Cerebellar cortex (tissue), 1 donor: ENCODE measurements around the gene SLAIN1.

Source experiments
- DNase-seq: peaks from one replicate; pipeline ENCODE4 v3.0.0-alpha.2; 2015; ENCODE audit warnings: low spot score

The SLAIN1 gene

GRCh38 chr13:77751513-77752456, 54.3 kb downstream of the SLAIN1 start:
- peak; percentile 82 for DNase-seq

- DNase-seq = no peak
Observed at GRCh38 chr13:77752512-77753069, 55.1 kb downstream of the SLAIN1 start.

GRCh38 chr13:77760893-77761292, 63.4 kb downstream of the SLAIN1 start:
- no peak for DNase-seq

GRCh38 chr13:77767413-77767812, 69.9 kb downstream of the SLAIN1 start:
- peak; percentile 16 for DNase-seq

- DNase-seq = no peak
Observed at GRCh38 chr13:77774181-77774580, 76.7 kb downstream of the SLAIN1 start.

- DNase-seq = no peak
Observed at GRCh38 chr13:77776704-77777103, 79.2 kb downstream of the SLAIN1 start.

GRCh38 chr13:77779552-77780272, 82.2 kb downstream of the SLAIN1 start:
- peak; percentile 35 for DNase-seq

- DNase-seq = no peak
Observed at GRCh38 chr13:77781808-77782207, 84.3 kb downstream of the SLAIN1 start.

- DNase-seq = no peak
Observed at GRCh38 chr13:77784515-77784914, 87.0 kb downstream of the SLAIN1 start.

GRCh38 chr13:77786695-77787287, 89.3 kb downstream of the SLAIN1 start:
- DNase-seq = no peak

GRCh38 chr13:77789376-77789775, 91.9 kb downstream of the SLAIN1 start:
- no peak for DNase-seq

- DNase-seq = no peak
Observed at GRCh38 chr13:77800219-77800618, 102.7 kb downstream of the SLAIN1 start.

- DNase-seq = no peak
Observed at GRCh38 chr13:77806518-77806917, 109.0 kb downstream of the SLAIN1 start.

GRCh38 chr13:77807431-77808135, 110.1 kb downstream of the SLAIN1 start:
- DNase-seq = no peak

- DNase-seq = peak; percentile 22
Observed at GRCh38 chr13:77810430-77810829, 112.9 kb downstream of the SLAIN1 start.

GRCh38 chr13:77810878-77811277, 113.4 kb downstream of the SLAIN1 start:
- no peak for DNase-seq

GRCh38 chr13:77811381-77811780, 113.9 kb downstream of the SLAIN1 start:
- DNase-seq = no peak

GRCh38 chr13:77811981-77812380, 114.5 kb downstream of the SLAIN1 start:
- DNase-seq = no peak
